ENCODE results near the gene GAN. TPM values are rescaled to one million over a fixed set of nuclear protein-coding genes. Genes with fewer than 3 reads are reported as not detected.

The GAN gene
- total RNA-seq, 1 experiment from 2014 or later, result 25.4 TPM

- TF ChIP-seq, protein P1, sequence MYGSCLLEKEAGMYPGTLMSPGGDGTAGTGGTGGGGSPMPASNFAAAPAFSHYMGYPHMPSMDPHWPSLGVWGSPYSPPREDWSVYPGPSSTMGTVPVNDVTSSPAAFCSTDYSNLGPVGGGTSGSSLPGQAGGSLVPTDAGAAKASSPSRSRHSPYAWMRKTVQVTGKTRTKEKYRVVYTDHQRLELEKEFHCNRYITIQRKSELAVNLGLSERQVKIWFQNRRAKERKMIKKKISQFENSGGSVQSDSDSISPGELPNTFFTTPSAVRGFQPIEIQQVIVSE (CRISPR knock-in tag; IDR thresholded peaks at IDR 0.05; ENCODE audit: borderline replicate concordance), result no peak
- TF ChIP-seq E2F1 (CRISPR knock-in tag; IDR thresholded peaks at IDR 0.05) (no peak), ARID4B (CRISPR knock-in tag; IDR thresholded peaks at IDR 0.05; ENCODE audit: borderline replicate concordance) (no peak), ZNF396 (CRISPR knock-in tag; IDR thresholded peaks at IDR 0.05; ENCODE audit: borderline replicate concordance) (no peak), ZSCAN18 (CRISPR knock-in tag; IDR thresholded peaks at IDR 0.05) (no peak), ZNF532 (CRISPR knock-in tag; IDR thresholded peaks at IDR 0.05; ENCODE audit: borderline replicate concordance) (no peak), NFATC4 (CRISPR knock-in tag; IDR thresholded peaks at IDR 0.05) (no peak), ZNF317 (CRISPR knock-in tag; IDR thresholded peaks at IDR 0.05; ENCODE audit: borderline replicate concordance, low read depth) (no peak)
- TF ChIP-seq, protein P2, sequence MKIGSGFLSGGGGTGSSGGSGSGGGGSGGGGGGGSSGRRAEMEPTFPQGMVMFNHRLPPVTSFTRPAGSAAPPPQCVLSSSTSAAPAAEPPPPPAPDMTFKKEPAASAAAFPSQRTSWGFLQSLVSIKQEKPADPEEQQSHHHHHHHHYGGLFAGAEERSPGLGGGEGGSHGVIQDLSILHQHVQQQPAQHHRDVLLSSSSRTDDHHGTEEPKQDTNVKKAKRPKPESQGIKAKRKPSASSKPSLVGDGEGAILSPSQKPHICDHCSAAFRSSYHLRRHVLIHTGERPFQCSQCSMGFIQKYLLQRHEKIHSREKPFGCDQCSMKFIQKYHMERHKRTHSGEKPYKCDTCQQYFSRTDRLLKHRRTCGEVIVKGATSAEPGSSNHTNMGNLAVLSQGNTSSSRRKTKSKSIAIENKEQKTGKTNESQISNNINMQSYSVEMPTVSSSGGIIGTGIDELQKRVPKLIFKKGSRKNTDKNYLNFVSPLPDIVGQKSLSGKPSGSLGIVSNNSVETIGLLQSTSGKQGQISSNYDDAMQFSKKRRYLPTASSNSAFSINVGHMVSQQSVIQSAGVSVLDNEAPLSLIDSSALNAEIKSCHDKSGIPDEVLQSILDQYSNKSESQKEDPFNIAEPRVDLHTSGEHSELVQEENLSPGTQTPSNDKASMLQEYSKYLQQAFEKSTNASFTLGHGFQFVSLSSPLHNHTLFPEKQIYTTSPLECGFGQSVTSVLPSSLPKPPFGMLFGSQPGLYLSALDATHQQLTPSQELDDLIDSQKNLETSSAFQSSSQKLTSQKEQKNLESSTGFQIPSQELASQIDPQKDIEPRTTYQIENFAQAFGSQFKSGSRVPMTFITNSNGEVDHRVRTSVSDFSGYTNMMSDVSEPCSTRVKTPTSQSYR (CRISPR knock-in tag; IDR thresholded peaks at IDR 0.05), result no peak
These were observed 38.4 kb upstream of the GAN start (continued) for GRCh38 chr16:81276323-81276722.

- Mint-ChIP-seq H3K4me3 (no peak overlapping the region), H3K27ac (no peak overlapping the region), H3K36me3 (no peaks in the 10 kb centered on the region), H3K9me3 (no peaks in the 10 kb centered on the region), H3K4me1 (no peaks in the 10 kb centered on the region), H3K27me3 (ENCODE audit: low read depth) (no peaks in the 10 kb centered on the region)
- POLR2A ChIA-PET, result no interaction called here
- TF ChIP-seq ZNF423 (CRISPR knock-in tag; IDR thresholded peaks at IDR 0.05), result no peak
- TF ChIP-seq, protein P3, sequence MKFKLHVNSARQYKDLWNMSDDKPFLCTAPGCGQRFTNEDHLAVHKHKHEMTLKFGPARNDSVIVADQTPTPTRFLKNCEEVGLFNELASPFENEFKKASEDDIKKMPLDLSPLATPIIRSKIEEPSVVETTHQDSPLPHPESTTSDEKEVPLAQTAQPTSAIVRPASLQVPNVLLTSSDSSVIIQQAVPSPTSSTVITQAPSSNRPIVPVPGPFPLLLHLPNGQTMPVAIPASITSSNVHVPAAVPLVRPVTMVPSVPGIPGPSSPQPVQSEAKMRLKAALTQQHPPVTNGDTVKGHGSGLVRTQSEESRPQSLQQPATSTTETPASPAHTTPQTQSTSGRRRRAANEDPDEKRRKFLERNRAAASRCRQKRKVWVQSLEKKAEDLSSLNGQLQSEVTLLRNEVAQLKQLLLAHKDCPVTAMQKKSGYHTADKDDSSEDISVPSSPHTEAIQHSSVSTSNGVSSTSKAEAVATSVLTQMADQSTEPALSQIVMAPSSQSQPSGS (CRISPR knock-in tag; IDR thresholded peaks at IDR 0.05; ENCODE audit: borderline replicate concordance, low read depth), result no peak
- TF ChIP-seq ATF6 (CRISPR knock-in tag; IDR thresholded peaks at IDR 0.05), result no peak
- CTCF ChIA-PET, result interaction anchor here (1.6 kb wide), 1 partner anchor 16 kb away, joined by 5 read pairs; no protein-coding TSS in a partner anchor
- ATAC-seq, result no peak
- DNase-seq (ENCODE audit: low spot score), result no peak
These were observed 37.2 kb upstream of the GAN start for GRCh38 chr16:81277541-81278080.
